Fibroblast of pulmonary artery (primary cell): ENCODE results near the gene MBD3.

ENCODE experiments used
- DNase-seq: peaks from one replicate; pipeline ENCODE4 v3.0.0-alpha.2; 2010; ENCODE audit warnings: low read depth
- H3K4me3 ChIP-seq: replicated peaks from 2 replicates; pipeline ENCODE4 v1.5.1; 2011; ENCODE audit warnings: low read depth, mild to moderate bottlenecking, control low read depth, low read length, moderate library complexity
- TF ChIP-seq, protein P1 (sequence below): IDR thresholded peaks from 2 replicates; pipeline ENCODE4 v1.5.1; 2011; ENCODE audit warnings: mild to moderate bottlenecking, control low read depth, low read length, inconsistent platforms; ENCODE audit errors: missing control alignments

The MBD3 gene

DNA sequence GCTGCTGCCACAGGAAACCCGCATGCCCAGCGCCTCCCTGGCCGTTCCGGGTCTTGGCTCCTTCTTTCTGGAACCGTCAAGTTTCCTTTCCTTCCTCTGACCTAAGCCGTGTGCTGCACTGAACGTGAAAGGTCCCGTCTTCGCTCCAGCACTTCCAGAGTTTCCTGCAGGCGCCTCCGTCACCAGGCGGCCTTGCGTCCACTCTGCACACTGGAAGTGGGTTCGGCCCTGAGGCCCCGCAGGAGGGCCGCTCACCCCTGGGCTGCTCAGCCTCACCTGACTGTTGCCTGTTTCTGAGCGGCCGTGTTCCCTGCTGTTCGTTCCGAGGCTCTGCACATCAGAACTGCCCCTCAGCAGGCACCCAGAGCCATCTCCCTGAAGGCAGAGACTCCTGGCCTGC, 12.3 kb downstream of the MBD3 start:
- no peak overlapping the region for H3K4me3 ChIP-seq
- no peak for DNase-seq
- TF ChIP-seq, protein P1, sequence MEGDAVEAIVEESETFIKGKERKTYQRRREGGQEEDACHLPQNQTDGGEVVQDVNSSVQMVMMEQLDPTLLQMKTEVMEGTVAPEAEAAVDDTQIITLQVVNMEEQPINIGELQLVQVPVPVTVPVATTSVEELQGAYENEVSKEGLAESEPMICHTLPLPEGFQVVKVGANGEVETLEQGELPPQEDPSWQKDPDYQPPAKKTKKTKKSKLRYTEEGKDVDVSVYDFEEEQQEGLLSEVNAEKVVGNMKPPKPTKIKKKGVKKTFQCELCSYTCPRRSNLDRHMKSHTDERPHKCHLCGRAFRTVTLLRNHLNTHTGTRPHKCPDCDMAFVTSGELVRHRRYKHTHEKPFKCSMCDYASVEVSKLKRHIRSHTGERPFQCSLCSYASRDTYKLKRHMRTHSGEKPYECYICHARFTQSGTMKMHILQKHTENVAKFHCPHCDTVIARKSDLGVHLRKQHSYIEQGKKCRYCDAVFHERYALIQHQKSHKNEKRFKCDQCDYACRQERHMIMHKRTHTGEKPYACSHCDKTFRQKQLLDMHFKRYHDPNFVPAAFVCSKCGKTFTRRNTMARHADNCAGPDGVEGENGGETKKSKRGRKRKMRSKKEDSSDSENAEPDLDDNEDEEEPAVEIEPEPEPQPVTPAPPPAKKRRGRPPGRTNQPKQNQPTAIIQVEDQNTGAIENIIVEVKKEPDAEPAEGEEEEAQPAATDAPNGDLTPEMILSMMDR: no peak

DNA sequence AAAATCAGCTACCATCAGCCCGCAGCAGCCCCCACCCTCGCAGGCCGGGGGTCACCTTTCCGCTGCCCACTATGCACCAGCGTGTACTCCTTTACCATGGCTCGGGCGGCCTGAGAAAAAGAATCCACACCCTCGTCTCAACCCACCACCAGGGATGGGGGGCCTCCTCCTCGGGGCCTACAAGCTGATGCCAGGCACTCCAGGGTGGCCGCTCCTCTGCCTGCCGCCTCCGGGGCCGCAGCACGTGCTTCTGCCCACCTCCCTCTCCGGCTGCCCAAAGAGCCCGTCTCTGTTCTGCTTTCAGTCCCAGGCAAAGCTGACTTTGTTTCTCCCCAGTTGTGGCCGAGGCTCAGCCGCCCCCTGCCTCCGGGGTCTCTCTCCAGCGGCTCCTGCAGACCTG, 13.4 kb downstream of the MBD3 start:
- no peak overlapping the region for H3K4me3 ChIP-seq
- no peak for DNase-seq
- TF ChIP-seq, protein P1: no peak

DNA sequence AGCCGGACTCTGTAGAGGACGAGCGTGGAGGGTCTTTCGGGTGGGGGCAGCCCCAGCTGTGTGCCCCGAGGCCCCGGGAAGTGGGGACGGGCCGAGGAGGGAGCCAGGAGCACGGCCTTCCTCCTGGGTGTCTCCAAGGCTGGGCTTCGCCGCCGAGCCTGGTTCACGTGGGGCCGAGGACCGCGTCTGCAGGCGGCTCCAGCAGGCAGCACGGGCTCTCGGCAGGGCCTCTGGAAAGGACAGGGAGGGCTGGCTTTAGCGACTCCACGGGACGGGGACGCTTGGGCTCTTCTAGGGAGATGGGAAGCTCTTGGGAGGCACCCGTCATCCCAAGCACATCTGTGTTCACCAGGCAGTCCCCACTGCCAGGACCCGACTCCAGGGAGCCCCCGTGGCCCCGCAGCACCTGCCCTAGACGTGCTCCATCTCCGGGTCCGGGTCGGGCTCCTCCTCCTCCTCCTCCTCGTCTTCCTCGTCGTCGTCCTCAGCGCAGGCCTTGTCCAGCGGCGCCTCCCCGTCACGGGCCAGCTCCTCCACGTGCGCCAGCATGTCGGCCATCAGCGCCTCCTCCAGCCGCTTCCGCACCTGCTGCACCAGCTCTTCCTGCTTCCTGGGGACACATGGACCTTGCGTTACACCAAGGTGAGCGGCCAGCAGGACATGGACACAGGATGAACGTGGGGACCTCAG, 14.6 kb downstream of the MBD3 start:
- no peak for DNase-seq
- no peak overlapping the region for H3K4me3 ChIP-seq
- TF ChIP-seq, protein P1: no peak

DNA sequence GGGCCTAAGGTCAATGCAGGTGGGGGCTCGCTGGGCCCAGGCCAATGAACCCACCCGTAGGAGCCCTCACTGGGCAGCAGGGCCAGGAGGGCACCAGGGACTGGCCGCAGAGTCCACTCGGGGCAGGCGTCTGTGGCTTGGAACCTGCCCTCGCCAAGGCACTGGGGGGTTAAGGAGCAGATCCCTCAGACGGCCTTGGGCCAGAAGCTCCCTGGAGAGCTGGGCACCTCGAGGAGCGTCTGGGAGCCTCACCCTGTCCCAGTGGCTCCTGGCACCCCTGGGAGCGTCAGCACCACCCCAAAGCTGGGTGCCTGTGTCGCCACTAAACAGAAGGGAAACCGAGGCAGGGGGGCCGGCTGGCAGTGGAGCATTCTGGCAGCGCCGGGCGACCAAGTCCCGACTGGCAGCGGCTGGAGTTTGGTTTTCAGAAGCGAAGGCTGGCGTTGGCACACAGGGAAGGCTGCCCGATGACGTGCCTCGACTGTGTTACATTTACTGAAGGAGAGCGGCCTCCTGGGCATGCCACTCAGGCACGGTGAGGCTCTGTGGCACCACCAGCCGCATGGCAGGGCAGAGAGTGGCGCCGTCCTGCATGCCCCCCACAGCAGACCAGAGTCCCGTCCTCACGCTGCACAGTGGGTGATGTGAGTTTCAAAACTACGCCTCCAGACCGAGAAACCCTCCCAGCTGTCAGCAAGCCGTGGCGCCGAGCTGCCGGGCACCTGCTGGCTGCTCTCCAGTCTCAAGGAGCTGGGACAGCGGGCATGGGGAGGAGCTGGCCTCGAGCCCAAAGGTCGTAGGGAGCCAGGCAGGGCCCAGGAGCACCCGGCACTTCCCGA, 15.4 kb downstream of the MBD3 start:
- no peak overlapping the region for H3K4me3 ChIP-seq
- DNase-seq: no peak
- TF ChIP-seq, protein P1: no peak

DNA sequence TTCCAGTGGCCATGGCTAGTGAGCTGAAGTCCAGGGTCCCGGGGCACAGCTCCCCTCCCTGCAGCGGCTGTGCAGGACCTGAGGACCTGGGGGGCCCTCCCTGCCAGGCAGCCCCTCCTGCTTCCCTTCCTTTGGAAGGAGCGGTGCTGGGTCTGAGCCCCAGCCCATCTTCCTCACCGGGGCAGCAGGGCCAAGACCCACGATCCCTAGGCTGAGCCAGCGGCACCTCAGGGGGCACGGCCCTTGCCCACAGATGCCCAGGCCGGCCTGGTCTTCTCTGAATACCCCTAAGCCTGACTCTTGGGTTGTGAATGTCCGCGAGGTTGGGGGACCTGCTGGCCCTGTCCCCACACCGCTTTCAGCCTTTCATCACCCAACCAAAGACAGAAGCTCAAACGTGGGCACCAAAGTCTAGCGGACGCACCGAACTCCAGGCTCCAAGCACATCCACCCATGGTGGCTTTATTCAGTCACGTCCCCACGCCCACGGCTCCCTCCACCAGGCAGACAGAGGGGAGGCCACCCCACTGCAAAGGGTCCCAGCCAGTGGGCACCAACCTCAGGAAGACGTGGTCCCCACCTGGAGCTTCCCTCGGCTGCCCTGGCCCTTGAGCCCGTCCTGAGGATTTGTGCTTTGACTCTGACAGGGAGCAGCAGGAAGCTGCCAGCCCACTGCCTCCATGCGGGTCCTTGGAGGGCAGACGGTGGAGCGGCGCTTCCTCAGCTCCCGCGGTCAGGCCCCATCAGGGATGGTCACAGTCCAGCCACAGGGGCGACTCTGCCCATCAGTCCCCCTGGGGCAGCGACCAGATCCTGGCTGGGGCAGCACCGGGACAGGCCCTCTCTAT, 16.2 kb downstream of the MBD3 start:
- DNase-seq: no peak
- no peak overlapping the region for H3K4me3 ChIP-seq

More for the DNA sequence above, 16.2 kb downstream of the MBD3 start:
- TF ChIP-seq, protein P1: no peak
